ENCODE data around the gene USP35. TPM values are rescaled to one million over a fixed set of nuclear protein-coding genes. Genes with fewer than 3 reads are reported as not detected.

Gene USP35
- total RNA-seq, 1 experiment from 2014 or later, result 6.0 TPM

DNA sequence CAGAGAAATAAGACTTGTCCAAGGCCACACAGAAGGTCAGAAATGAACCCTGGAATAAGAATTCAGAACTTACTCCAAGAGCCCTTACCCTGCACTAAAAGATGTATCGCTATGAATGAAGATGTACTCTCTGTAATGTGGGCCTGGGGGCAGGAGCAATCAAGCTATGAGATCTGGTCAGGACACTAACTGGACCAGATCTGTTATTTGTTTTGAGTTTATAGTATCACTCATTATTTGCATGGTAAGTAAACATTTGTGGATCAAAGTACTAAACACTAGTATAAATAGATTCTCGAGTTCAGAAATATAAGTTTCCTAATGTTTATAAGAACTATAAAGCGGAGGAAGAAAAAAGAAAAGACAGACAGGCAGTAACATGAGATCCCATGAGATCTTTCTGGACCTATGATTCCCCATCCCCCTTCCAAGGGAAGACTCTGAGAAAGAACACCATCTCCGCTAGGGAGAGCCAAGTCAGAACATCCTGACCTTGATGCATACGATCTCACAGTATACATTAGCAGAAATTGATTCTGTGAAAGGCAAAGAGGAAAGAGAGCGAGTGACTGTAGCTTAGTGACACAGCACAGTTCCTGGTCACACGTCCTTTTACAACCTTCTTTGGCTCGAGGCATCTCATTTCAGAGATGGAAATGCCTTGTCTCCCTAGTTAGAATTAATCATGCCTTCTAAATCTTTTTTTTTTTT, 71.2 kb downstream of the USP35 start:
- no TSS peak for BruUV-seq (replicated peaks)

More for the DNA sequence above, 71.2 kb downstream of the USP35 start:
- Histone ChIP-seq H4K20me1 (ENCODE audit: insufficient read depth) (no peaks in the 10 kb centered on the region), H3K9me2 (ENCODE audit: insufficient read depth) (no peaks in the 10 kb centered on the region), H3K4me3 (replicated peaks in 1 of 2; ENCODE audit: low read depth in 1 of 2, low read length in 2 of 2) (no peak overlapping the region), H3K4me2 (ENCODE audit: low read length) (no peak overlapping the region), H3K9ac (ENCODE audit: low read length) (no peak overlapping the region), H3K79me2 (ENCODE audit: insufficient read depth, low read length) (no peaks in the 10 kb centered on the region), H3K36me3 (ENCODE audit: control insufficient read depth in 1 of 2, insufficient read depth in 2 of 2, low read length in 2 of 2) (no peaks in the 10 kb centered on the region), H3K27me3 (ENCODE audit: insufficient read depth, low read length) (no peaks in the 10 kb centered on the region), H3K9me3 (ENCODE audit: control insufficient read depth in 1 of 2, insufficient read depth in 1 of 2, low read depth in 1 of 2, low read length in 2 of 2) (no peaks in the 10 kb centered on the region), H3K4me1 (ENCODE audit: control insufficient read depth in 1 of 2, insufficient read depth in 2 of 2, low read length in 2 of 2) (no peaks in the 10 kb centered on the region), H3K27ac (ENCODE audit: low read depth, low read length) (no peak overlapping the region), H2AFZ (ENCODE audit: low read depth, low read length, poor library complexity, severe bottlenecking) (no peak overlapping the region)
- TF ChIP-seq ZBTB33 (IDR thresholded peaks at IDR 0.05; ENCODE audit: extremely low read depth, insufficient replicate concordance, low read length) (no peak), ATF3 (IDR thresholded peaks at IDR 0.05) (no peak), FOSL1 (IDR thresholded peaks at IDR 0.05; ENCODE audit: low read depth) (no peak), JUND (IDR thresholded peaks at IDR 0.05) (no peak), EZH2 (IDR thresholded peaks at IDR 0.05) (no peak), CEBPB (IDR thresholded peaks at IDR 0.05; ENCODE audit: low read depth) (no peak), ZNF274 (IDR thresholded peaks at IDR 0.05; ENCODE audit: low read depth, low read length) (no peak), CBX3 (IDR thresholded peaks at IDR 0.05; ENCODE audit: low read depth) (no peak), EZH2phosphoT487 (IDR thresholded peaks at IDR 0.05; ENCODE audit: borderline replicate concordance) (no peak), EGR1 (IDR thresholded peaks at IDR 0.05; ENCODE audit: low read depth) (no peak), REST (IDR thresholded peaks at IDR 0.05; ENCODE audit: low read depth) (no peak), POLR2AphosphoS5 (IDR thresholded peaks at IDR 0.05; ENCODE audit: low read depth, low read length) (no peak), SRF (IDR thresholded peaks at IDR 0.05; ENCODE audit: low read depth) (no peak), SP1 (IDR thresholded peaks at IDR 0.05; ENCODE audit: low read depth) (no peak), ELF1 (IDR thresholded peaks at IDR 0.05; ENCODE audit: borderline replicate concordance, low read depth) (no peak), MAX (IDR thresholded peaks at IDR 0.05) (no peak), ZFX (IDR thresholded peaks at IDR 0.05) (no peak)
- TF ChIP-seq, protein P1, sequence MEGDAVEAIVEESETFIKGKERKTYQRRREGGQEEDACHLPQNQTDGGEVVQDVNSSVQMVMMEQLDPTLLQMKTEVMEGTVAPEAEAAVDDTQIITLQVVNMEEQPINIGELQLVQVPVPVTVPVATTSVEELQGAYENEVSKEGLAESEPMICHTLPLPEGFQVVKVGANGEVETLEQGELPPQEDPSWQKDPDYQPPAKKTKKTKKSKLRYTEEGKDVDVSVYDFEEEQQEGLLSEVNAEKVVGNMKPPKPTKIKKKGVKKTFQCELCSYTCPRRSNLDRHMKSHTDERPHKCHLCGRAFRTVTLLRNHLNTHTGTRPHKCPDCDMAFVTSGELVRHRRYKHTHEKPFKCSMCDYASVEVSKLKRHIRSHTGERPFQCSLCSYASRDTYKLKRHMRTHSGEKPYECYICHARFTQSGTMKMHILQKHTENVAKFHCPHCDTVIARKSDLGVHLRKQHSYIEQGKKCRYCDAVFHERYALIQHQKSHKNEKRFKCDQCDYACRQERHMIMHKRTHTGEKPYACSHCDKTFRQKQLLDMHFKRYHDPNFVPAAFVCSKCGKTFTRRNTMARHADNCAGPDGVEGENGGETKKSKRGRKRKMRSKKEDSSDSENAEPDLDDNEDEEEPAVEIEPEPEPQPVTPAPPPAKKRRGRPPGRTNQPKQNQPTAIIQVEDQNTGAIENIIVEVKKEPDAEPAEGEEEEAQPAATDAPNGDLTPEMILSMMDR (IDR thresholded peaks at IDR 0.05 in 2 of 3, conservative IDR thresholded peaks at IDR 0.05 in 1 of 3; ENCODE audit: borderline replicate concordance in 1 of 3, insufficient read depth in 1 of 3, low read depth in 2 of 3, low read length in 2 of 3), result no peak
- intact Hi-C loops (cut with micrococcal nuclease), result no loop called here
- RAD21 ChIA-PET (ENCODE audit: low non-redundant PET in 1 of 2, low total read pairs in 2 of 2, uncharacterized antibody in 2 of 2, unreplicated experiment in 2 of 2), result no interaction called here
- no peak for ATAC-seq
- CTCF ChIA-PET, result no interaction called here
- DNase-seq (ENCODE audit: low read depth, low spot score), result no peak
- POLR2A ChIA-PET, result no interaction called here
